HL-60/S4 treated with retinoic acid at 250 ng/mL for 4 days and 3 days (cell line): Measurements from ENCODE around the gene DNAJA4.

Experiments
- in situ Hi-C: fragments of 300-500 bp; cut with MboI; formaldehyde crosslinking; loops from 2 replicates; pipeline ENCODE4 v1.7.0; 2022; ENCODE audit warnings: low sequenced_read_pairs

DNAJA4 gene

DNA sequence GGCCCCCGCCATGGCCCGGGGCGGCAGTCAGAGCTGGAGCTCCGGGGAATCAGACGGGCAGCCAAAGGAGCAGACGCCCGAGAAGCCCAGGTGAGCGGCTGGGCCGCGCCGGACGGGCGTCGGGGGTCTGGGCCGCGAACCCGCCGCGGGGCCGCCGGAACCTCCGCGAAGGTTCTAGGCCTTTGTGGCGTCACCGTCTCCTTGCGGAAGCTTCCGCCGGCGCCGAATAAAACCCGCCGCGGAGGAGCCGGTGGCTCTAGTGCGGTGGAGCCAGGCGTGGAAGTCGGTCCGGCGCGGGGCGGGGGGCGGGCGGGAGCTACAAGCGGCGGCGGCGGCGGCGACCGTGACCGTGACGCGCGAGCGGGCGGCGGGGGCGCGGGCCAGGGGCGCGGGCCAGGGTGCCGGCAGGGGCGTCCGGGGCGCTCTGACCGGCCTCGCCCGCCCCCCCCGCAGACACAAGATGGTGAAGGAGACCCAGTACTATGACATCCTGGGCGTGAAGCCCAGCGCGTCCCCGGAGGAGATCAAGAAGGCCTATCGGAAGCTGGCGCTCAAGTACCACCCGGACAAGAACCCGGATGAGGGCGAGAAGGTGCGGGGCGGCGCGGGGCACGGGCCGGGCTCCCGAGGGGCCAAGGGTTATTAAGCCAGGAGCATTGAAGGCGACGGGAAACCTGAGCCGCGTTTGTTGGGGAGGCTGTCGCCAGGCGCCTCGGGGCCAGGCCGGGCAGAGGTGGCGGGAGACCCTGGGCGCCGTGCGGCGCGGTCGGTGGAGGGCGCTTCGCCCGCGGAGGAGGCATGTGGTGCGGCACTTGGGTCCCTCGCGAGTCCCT lies at the start of gene DNAJA4:
Gene DNAJA4 (plus strand): TSS at position 259 of the 833 bp plus-strand sequence. CDS start 202 bp downstream, at position 461.
- in situ Hi-C loops: no loop called here

DNA sequence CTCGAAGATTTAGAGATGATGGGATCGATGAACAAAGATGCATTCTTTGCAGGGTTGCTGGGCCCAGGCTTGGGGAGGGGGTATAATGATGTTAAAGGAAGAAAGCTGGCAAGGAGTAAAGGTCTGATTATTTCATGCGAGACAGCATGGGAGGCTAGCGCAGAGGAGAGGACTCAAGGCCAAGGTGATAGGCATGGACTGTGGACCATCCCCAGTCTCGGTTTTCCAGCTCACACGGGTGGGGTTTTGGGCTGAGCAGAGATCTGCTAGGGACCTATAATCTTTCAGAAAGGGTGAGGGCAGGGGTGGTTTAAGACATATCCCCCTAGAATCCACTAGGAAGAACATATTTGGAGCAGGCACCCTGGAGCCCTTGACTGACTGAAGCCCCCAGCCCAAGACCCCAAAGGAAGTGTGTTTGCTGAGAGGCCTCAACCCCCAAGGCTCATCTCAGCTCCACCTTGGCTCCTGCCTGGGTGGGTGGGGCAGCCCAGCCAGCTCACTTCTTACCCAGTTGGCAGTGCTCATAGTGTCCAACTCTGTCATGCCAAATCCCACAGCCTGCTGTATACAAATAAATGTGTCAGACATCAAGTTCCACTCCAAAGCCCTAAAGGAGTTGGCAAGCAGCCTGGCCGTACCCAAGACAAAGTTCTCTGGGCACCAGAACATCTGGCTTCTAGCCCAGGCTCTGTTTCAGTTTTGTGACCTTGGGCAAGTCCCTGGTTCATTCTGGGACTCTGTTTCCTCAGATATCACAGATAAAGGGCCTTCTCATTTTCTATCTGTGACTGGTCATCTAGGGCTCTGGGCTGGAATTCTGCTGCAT lies 47.9 kb upstream of the DNAJA4 start:
- in situ Hi-C loops: no loop called here

DNA sequence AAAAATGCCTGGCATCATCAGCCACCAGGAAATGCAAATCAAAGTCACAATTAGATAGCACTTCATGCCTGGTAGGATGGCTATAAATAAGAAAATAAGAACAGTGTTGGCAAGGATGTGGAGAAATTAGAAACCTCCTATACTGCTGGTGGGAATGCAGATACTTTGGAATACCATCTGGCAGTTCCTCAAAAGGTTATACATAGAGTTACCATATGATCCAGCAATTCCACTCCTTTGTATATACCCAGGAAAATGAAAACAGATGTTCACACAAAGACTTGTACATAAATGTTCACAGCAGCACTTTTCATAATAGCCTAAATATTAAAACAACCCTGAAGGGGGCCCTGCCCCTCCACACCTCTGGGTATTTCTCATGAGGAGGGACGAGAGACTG lies 43.6 kb upstream of the DNAJA4 start:
- in situ Hi-C loops: no loop called here

DNA sequence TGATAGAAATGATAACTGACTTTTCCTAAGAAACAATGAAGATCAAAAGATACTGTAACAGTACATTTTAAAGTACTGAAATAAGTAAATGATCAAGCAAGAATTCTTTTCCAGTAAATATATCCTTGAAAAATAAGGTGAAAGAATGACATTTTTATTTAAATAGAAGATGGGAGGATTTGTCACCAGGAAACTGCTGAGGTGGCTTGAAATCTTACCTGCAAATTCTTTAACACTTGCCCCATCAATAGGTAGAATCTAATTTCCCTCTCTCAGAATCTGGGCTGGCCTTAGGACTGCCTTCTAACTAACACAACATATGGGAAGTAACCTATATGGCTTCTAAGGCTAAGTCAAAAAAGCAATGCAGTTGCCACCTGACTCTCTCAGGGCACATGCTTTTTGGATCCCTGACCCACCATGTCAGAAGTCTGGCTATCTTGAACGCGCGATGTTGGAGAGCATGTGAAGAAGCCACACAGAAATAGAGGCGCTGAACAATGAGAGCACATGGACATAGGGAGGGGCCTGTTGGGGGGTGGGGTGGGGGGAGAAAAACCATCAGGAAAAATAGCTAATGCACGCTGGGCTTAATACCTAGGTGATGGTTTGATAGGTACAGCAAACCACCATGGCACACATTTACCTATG lies 41.5 kb upstream of the DNAJA4 start:
- in situ Hi-C loops: no loop called here

DNA sequence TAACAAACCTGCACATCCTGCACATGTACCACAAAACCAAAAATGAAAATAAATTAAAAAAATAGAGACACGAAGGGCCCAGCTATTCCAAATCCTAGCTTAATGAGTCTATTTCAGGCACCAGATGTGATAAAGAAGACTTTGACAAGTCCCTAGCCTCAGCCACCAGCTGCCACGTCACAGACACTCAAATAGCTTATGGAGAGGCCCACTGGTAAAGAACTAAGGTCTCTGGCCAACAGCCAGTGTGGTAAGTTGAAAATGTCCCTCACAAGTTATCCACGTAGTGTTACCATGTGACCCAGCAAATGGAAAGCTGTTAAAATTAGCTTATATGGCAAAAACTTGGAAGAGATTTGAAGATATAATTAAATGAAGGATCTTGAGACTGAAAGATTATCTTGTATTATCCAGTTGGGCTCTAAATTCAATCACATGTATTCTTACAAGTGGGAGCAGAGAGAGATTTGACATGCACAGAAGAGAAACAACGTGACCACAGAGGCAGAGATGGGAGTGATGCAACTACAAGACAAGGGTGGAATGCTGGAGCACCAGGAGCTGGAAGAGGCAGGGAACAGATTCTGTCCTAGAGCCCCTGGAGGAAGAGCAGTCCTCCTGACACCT lies 40.9 kb upstream of the DNAJA4 start:
- in situ Hi-C loops: no loop called here

DNA sequence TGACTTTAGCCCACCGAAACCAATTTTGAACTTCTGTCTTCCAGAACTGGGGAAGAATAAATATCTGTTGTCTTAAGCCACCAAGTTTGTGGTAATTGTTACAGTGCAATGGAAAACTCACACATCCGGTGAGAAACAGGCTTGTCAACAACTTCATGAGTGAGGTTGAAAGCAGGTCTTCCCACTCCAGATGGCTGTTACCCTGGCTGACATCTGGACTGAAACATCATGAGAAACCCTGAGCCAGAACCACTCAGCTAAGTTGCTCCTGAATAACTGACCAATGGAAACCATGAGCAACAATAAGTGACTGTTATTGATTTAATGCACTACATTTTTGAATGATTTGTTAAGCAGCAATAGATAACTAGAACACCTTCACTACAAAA lies 40.3 kb upstream of the DNAJA4 start:
- in situ Hi-C loops: no loop called here

DNA sequence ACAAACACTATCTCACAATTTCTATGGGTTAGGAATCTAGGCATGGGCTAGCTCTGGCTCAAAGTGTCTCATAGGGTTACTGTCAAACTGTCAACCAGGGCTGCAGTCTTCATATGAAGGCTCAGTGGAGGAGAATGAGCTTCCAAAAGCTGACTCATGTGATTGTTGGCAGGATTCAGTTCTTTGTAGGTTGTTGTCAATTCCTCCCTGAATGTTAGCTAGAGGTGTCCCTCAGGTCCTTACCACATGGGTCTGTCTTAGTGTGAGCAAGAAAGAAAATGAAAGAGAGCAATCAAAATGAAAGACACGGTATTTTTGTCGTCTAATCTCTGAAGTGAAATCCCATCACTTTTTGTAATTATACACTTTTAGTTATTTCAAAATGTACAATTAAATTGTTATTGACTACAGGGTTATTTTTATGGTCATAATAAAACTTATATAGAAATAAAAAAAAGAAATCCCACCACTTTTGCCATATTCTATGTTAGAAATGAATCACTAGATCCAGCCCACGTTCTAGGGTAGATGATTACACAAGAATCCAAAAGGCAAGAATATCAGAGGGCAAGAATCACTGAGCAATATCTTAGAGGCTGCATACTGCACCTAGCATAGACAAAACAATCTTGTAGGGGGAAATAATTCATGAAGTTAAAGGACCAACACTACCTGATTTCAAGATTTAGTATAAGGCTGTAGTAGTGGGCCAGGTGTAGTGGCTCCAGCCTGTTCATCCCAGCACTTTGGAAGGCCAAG lies 38.4 kb upstream of the DNAJA4 start:
- in situ Hi-C loops: loop anchor here (25.0 kb wide), 1 partner anchor 264 kb away; no protein-coding TSS in a partner anchor

DNA sequence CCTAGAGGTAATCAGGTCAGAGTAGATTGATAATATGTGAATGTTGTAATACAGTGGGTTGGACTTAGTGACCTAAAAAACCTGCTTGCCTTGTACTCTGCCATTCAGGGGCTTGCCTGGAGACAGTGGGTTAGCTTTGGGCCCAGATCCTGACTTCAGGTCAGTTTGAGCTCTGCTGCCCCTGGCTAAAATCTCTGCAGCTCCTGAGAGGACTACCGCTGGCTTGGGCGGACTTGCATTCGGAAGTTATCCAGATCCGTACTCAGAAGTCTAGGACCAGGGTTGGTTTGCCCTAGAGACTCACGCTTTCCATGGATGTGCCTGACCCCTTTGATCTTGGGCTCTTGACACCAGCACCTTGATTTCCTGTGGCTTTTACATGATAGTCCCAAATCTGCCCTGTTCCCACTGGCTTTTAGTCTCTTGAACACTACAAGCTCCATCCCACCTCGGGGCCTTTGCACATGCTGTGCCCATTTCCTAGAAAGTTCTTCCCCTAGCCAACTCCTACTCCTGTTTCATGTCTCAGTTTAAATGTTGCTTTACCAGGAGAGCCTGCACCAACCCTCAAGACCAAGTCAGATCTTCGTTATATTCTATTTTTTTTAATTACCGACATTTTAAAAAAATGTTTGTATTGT lies 35.9 kb upstream of the DNAJA4 start:
- in situ Hi-C loops: loop anchor here (25.0 kb wide), 1 partner anchor 266 kb away; no protein-coding TSS in a partner anchor

DNA sequence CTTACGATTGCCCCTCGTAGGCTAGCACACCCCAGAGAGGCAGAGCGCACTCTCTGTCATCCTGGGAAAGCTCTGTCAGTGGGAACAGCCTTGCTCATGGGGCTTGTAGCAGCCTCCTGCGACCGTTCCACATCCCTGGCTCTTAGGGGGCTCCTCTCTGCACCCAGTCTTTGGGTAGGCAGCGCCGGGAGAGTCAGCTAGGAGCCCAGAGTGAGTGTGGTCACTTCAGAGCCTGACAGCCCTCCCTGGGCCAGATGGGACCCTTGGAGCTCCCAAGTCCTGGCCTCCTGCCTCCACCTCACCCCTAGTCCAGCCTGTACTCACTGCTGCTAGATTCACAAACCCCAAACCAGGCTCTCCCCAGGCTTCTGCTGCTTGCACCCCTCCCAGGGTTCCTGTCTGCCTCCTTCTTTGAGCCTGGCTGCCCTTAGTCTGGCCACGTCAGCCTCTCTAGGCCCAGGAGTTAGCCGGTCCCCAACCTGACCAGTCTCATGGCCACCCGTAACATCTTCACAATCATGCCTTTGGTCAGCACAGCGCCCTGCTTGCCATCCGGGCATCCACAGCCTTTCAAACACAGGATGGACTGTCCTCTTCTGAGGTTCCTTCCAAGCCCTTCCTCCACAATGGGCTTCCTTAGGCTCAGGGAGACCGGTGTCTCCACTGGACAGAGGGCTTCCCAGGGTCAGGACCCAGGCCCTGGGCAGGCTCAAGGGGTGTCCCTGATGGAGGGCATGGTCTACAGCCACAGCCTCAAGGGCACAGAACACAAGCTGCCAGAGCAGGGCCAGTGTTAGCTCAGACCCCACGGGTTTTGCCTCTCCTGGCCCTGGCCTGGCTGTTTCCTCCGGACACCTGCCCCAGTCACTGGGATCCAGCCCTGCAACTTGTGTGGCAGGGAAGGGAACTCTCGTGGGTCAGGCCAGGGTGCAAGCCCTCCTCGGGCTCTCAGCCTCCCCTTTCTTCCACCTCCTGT lies 34.6 kb upstream of the DNAJA4 start:
- in situ Hi-C loops: loop anchor here (25.0 kb wide), 1 partner anchor 267 kb away; no protein-coding TSS in a partner anchor

DNA sequence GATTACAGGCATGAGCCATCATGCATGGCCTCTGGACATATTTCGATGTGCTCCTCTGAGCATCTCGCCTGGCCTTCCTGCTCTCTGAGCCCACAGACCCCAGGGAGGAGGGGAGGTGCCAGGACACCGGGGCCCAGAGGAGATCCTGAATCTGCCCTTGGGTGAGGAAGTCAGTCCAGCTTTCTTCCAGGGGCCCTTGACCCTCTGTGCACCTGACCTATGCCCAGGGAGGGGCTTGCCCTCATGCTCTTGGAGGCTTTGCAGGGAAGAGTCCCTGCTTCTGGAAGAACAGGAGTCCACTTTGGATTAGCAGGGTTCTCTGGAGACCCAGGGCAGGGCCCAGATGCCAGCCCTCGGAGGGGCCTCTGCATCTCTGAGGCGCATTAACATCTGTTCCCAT lies 31.4 kb upstream of the DNAJA4 start:
- in situ Hi-C loops: loop anchor here (25.0 kb wide), 1 partner anchor 271 kb away; no protein-coding TSS in a partner anchor

DNA sequence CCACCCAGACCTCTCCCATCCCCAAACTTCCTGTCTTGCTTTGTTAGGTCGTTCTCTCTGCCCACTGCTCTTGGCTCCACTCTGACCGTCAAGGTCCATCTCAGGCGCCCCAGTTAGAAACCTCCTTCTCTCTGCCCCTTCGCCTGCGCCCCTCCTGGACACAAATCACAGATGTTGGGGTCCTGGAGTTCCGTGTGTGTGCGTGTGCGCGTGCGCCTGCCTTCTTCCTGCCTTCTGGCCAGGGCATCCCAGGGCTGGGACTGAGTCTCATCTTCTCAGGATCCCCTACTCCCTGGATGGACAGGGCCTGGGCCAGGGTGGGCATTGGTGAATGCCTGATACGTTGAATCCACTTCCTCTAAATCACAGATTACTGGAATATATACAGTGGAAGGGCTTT lies 30.9 kb upstream of the DNAJA4 start:
- in situ Hi-C loops: loop anchor here (25.0 kb wide), 1 partner anchor 271 kb away; no protein-coding TSS in a partner anchor

DNA sequence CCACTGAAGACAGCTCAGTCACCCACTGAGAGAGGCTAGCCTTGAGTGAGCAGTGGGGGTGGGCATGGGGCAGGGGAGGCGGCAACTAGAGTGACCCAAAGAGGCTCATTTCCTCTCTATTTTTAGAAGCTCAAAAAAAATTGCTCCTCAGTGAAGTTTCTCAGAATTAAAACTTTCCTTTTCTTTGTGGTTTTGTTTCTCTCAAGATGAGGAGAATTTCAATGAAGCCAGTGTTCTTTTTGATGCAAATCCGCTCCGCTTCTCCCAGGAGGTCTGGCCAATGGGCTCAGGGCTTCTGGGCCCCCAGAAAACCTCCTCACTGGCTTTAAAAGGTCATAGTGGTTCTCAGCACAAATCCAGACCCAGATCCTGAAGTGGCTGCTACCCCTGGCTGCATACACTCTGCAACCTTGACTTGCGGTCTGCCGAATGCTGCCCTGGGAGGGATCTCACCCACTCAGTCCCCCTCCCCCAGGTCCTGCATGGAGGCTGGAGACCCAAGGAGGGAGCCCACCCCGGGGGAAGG lies 29.8 kb upstream of the DNAJA4 start, which contains the start of gene ACSBG1:
Gene ACSBG1 (minus strand): TSS at position 51 of the 526 bp plus-strand sequence. CDS start 64 bp downstream, outside the sequence.
- in situ Hi-C loops: loop anchor here (25.0 kb wide), 1 partner anchor 272 kb away; no protein-coding TSS in a partner anchor

DNA sequence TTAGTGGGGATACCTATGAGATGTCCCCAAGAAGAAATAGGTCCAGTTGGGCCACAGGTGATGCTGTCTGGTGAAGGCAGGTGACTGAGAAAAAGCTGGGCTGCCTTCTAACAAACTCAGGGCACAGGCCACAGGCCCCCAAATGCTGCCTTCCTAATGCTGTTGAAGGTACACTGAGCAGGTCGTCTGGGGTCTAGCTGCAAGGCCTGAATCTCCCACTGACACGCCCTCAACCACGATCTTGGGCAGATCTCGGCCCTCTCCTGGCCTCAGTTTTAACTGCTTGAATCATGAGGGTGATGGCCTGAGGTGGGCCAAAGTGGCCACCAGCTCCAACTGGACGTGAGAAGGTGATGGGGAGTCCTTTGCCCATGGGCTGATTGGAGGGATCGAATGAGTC lies 27.9 kb upstream of the DNAJA4 start:
- in situ Hi-C loops: loop anchor here (25.0 kb wide), 1 partner anchor 274 kb away; no protein-coding TSS in a partner anchor

DNA sequence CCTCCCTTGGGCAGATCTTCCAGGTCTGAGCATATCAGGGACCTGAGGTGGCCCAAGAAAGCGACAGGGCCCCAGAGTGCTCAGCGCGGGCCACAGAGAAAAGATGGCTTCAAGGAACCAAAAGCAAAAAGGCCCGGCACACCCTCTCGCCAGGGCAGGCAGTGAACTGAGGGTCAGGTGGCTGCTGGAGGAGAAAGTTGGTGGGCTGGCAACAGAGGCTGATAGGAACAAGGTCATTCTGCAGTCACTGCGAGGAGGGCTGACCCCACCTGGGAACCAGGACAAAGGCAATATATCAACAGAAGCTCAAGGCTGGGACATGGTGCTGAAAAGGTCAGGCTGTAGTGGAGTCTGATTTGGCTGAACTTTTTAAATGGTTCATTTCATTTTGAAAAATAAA lies 27.2 kb upstream of the DNAJA4 start:
- in situ Hi-C loops: loop anchor here (25.0 kb wide), 1 partner anchor 275 kb away; no protein-coding TSS in a partner anchor

DNA sequence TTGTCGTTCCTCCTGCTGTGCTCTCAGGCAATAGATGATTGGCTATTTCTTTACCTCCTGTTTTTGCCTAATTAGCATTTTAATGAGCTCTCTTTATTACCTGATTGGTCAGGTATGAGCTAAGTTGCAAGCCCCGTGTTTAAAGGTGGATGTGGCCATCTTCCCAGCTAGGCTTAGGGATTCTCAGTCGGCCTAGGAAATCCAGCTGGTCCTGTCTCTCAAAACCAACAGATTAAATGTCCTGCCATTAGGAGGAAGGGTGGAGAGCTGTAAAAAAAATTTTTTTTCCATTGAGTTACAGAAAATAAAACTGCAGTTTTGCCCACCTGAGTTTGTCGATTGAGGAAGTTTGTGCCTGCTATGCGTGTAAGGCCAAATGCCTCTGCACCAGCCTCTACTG lies 24.6 kb upstream of the DNAJA4 start:
- in situ Hi-C loops: loop anchor here (5.0 to 25.0 kb wide), 2 partner anchors 128 to 278 kb away; no protein-coding TSS in a partner anchor

DNA sequence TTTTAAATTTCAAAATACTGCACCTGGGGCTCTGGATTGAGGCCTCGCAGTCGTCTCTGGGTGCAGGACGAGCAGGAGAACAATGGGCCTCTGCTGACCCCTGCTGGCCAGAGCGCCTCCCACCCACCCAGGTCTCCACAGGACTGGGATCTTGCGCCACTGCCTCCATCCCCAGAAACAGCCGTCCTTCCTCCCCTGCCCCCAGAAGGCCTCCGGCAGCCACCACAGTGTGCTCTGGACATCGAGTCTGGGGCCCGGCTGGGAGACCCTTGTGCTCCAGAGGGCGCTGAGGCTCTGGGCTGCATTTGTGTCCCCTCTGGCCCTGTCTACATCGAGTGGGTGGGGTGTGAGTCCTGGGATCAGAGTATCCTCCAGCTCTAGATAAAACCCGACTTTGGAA lies 23.3 kb upstream of the DNAJA4 start:
- in situ Hi-C loops: loop anchor here (5.0 to 25.0 kb wide), 2 partner anchors 129 to 279 kb away; no protein-coding TSS in a partner anchor

DNA sequence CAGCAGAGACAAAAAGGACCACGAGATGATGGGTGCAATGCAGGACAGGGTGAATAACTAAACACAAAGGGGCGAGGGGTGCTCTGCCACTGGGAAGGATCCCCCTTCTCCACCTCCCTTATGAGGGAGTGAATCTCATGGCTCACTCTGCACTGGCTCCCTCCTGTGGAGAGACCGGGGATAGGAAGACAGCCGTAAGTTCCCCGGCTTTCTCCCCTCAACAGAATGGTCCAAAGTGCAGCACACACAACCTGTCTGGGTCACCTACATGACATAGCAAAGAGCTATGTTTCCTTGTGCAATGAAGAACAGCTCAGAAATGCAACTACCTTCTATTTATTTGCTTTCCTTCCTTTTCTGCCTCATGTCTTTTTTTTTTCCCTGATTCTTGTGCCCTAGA lies 22.2 kb upstream of the DNAJA4 start:
- in situ Hi-C loops: loop anchor here (5.0 to 25.0 kb wide), 2 partner anchors 130 to 280 kb away; no protein-coding TSS in a partner anchor
